Epithelial cell of prostate (primary cell): ENCODE data around the gene ARHGAP45.
A peak's percentile ranks its signal among the peaks of the same experiment; 100 is the strongest.
"Not testable (repeated sequence)": the region's sequence is repeated elsewhere in the genome, so short reads cannot be mapped to it uniquely, and the experiment has no call there.

Source experiments
- DNase-seq: peaks from one replicate; pipeline ENCODE4 v3.0.0-alpha.2; 2011; ENCODE audit warnings: low read depth, low spot score
- H3K27ac ChIP-seq: fragments of 450-650 bp; 2 replicates; pipeline ENCODE4 v1.5.1; 2017; ENCODE audit warnings: mild to moderate bottlenecking

The ARHGAP45 gene

GRCh38 chr19:1066748-1067340, at the start of gene ARHGAP45:
Gene ARHGAP45 (plus strand): TSS chr19:1067167. CDS start chr19:1067406, 239 bp downstream.
- DNase-seq, result no peak
- no peak within 1 kb of the TSS for H3K27ac ChIP-seq

- DNase-seq, result no peak
- H3K27ac ChIP-seq, result peak overlapping the region; percentile 81
These were observed 49.1 kb upstream of the ARHGAP45 start for GRCh38 chr19:1017906-1018305.

- peak overlapping the region; percentile 81 for H3K27ac ChIP-seq
- no peak for DNase-seq
These were observed 48.6 kb upstream of the ARHGAP45 start for GRCh38 chr19:1018393-1018792.

- H3K27ac ChIP-seq, result peak overlapping the region; percentile 81
- DNase-seq, result no peak
These were observed 47.9 kb upstream of the ARHGAP45 start for GRCh38 chr19:1018932-1019615.

- DNase-seq, result no peak
- peak overlapping the region; percentile 70 for H3K27ac ChIP-seq
These were observed 47.4 kb upstream of the ARHGAP45 start for GRCh38 chr19:1019616-1019961.

- H3K27ac ChIP-seq, result peak overlapping the region; percentile 70
- no peak for DNase-seq
These were observed 46.7 kb upstream of the ARHGAP45 start for GRCh38 chr19:1019980-1020867.

- peak; percentile 80 for DNase-seq
- H3K27ac ChIP-seq, result peak within 1 kb of the TSS; percentile 70
These were observed 46.0 kb upstream of the ARHGAP45 start, which contains the start of gene TMEM259 for GRCh38 chr19:1020868-1021425. Gene TMEM259 (minus strand): TSS chr19:1021123. CDS start chr19:1020996, 127 bp downstream.

GRCh38 chr19:1023883-1024188, 43.1 kb upstream of the ARHGAP45 start:
- H3K27ac ChIP-seq, result not testable (repeated sequence)

GRCh38 chr19:1025080-1025479, 41.9 kb upstream of the ARHGAP45 start:
- not testable (repeated sequence) for H3K27ac ChIP-seq, DNase-seq

More at GRCh38 chr19:1023883-1024188, 43.1 kb upstream of the ARHGAP45 start:
- DNase-seq, result not testable (repeated sequence)

GRCh38 chr19:1025960-1026782, 40.8 kb upstream of the ARHGAP45 start, which contains the start of gene CNN2:
Gene CNN2 (plus strand): TSS chr19:1026608. CDS start chr19:1026662, 54 bp downstream.
- DNase-seq, result no peak
- H3K27ac ChIP-seq, result peak within 1 kb of the TSS; percentile 96

GRCh38 chr19:1026783-1027649, 40.0 kb upstream of the ARHGAP45 start:
- no peak for DNase-seq
- peak overlapping the region; percentile 96 for H3K27ac ChIP-seq

- peak overlapping the region; percentile 96 for H3K27ac ChIP-seq
- no peak for DNase-seq
These were observed 39.3 kb upstream of the ARHGAP45 start for GRCh38 chr19:1027650-1028061.

- H3K27ac ChIP-seq, result peak overlapping the region; percentile 96
- DNase-seq, result no peak
These were observed 38.7 kb upstream of the ARHGAP45 start for GRCh38 chr19:1028062-1028926.

GRCh38 chr19:1032264-1032867, 34.6 kb upstream of the ARHGAP45 start:
- no peak overlapping the region for H3K27ac ChIP-seq

GRCh38 chr19:1035998-1036621, 30.9 kb upstream of the ARHGAP45 start:
- no peak for DNase-seq
- no peak overlapping the region for H3K27ac ChIP-seq

More at GRCh38 chr19:1032264-1032867, 34.6 kb upstream of the ARHGAP45 start:
- DNase-seq, result no peak

- H3K27ac ChIP-seq, result peak overlapping the region; percentile 66
- no peak for DNase-seq
These were observed 29.3 kb upstream of the ARHGAP45 start for GRCh38 chr19:1037621-1038064.
